Rectal smooth muscle tissue (tissue), 1 donor: ENCODE measurements around the gene EIF5A.

Source experiments
- H3K27ac ChIP-seq: one replicate; pipeline ENCODE4 v1.7.0; 2013; ENCODE audit warnings: low read depth, low read length, inconsistent platforms
- H3K27me3 ChIP-seq: one replicate; pipeline ENCODE4 v1.7.0; 2013; ENCODE audit warnings: low read length; ENCODE audit not compliant: control insufficient read depth, insufficient read depth
- H3K36me3 ChIP-seq: one replicate; pipeline ENCODE4 v1.7.0; 2013; ENCODE audit warnings: low read length; ENCODE audit not compliant: control insufficient read depth, insufficient read depth
- H3K4me1 ChIP-seq: one replicate; pipeline ENCODE4 v1.7.0; 2013; ENCODE audit warnings: low read length; ENCODE audit not compliant: control insufficient read depth, insufficient read depth
- H3K4me3 ChIP-seq: one replicate; pipeline ENCODE4 v1.7.0; 2013; ENCODE audit warnings: low read length
- H3K9ac ChIP-seq: one replicate; pipeline ENCODE4 v1.7.0; 2013; ENCODE audit warnings: low read length

The EIF5A gene

GRCh38 chr17:7306911-7307685 is at the start of gene EIF5A:
Gene EIF5A (plus strand): TSS chr17:7307628. CDS start chr17:7309636, 2,008 bp downstream.
- H3K36me3 ChIP-seq: peaks cover 18% of the 10 kb centered on the region
- peak within 1 kb of the TSS; percentile 77 for H3K4me3 ChIP-seq
- peak within 1 kb of the TSS; percentile 71 for H3K9ac ChIP-seq
- H3K27ac ChIP-seq: peak within 1 kb of the TSS; percentile 97
- H3K27me3 ChIP-seq: no peaks in the 10 kb centered on the region
- peaks cover 11% of the 10 kb centered on the region for H3K4me1 ChIP-seq

GRCh38 chr17:7258731-7259554 is 48.5 kb upstream of the EIF5A start:
- Histone ChIP-seq H3K36me3 (peaks cover 21% of the 10 kb centered on the region), H3K27ac (no peak overlapping the region), H3K4me3 (no peak overlapping the region), H3K4me1 (no peaks in the 10 kb centered on the region), H3K27me3 (peaks cover 12% of the 10 kb centered on the region), H3K9ac (no peak overlapping the region)

- H3K36me3 ChIP-seq: peaks cover 19% of the 10 kb centered on the region
- peaks cover 12% of the 10 kb centered on the region for H3K27me3 ChIP-seq
- no peak overlapping the region for H3K9ac ChIP-seq
- H3K27ac ChIP-seq: no peak overlapping the region
- H3K4me3 ChIP-seq: no peak overlapping the region
- no peaks in the 10 kb centered on the region for H3K4me1 ChIP-seq
These were observed 47.9 kb upstream of the EIF5A start for GRCh38 chr17:7259555-7259889.

DNA sequence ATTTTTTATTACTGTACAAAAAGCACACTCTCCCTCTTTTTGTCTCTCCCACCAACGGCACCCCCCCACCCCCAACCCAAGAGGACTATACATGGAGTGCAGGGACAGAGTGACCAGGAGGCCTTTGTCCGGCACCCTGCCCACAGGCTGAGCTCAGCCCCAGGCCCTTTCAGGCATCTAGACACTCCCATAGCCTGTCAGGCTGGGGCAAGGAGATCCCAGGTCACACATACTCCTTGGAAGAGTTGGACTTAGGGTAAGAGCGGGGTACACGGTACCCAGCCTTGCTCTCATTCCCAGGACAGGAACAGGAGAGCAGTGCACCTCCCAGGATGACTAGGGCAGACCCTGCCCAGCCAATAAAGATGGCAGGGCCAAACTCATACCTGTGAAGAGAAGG is 47.3 kb upstream of the EIF5A start:
- Histone ChIP-seq H3K27ac (no peak overlapping the region), H3K4me3 (peak overlapping the region; percentile 57), H3K9ac (peak overlapping the region; percentile 13), H3K27me3 (peaks cover 12% of the 10 kb centered on the region), H3K36me3 (peaks cover 18% of the 10 kb centered on the region), H3K4me1 (no peaks in the 10 kb centered on the region)

GRCh38 chr17:7260651-7261378 is 46.6 kb upstream of the EIF5A start:
- peaks cover 18% of the 10 kb centered on the region for H3K36me3 ChIP-seq
- H3K4me3 ChIP-seq: peak overlapping the region; percentile 57
- H3K27me3 ChIP-seq: peaks cover 12% of the 10 kb centered on the region
- H3K27ac ChIP-seq: no peak overlapping the region
- H3K9ac ChIP-seq: peak overlapping the region; percentile 42
- no peaks in the 10 kb centered on the region for H3K4me1 ChIP-seq

DNA sequence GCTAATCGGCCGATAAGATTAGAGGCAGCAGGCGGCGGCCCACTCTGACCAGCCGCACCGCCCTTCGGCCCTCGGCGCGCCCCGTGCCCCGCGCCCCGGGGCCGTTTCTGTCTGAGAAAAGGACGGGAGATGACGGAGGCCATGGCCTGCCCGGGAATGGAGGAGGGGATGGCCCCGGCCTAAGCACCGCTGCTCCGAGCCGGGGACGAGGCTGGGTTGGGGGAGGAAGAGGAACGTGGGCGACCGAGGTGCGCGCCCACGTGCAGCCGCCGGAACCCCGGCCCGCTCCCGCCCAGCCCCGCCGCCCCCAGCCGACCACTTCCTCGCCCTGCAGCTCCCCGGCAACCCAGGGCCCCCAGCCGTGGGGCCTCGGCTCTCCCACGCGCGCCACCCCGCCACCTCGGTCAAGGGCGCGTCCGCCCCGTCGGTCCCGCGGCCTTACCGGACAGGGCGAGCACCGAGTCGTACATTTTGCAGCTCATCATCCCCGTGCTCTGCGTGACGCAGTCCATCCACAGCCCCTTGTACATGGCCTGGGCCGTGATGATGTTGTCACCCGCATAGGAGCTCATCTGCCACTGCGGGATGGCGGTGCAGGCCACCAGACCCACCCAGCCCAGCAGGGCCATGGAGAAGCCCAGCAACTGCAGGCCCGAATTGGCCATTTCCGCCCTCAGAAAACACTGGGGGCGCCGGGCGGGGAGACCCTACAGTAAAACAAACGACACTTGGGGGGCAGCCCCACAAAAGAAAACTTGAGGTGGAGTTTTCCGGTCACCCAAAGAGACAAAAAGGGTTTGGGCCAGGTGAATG is 45.8 kb upstream of the EIF5A start:
- Histone ChIP-seq H3K27ac (no peak overlapping the region), H3K27me3 (peaks cover 12% of the 10 kb centered on the region), H3K36me3 (peaks cover 14% of the 10 kb centered on the region), H3K4me3 (peak overlapping the region; percentile 57), H3K9ac (peak overlapping the region; percentile 73), H3K4me1 (no peaks in the 10 kb centered on the region)

GRCh38 chr17:7262192-7262934 is 45.1 kb upstream of the EIF5A start, which contains the start of gene CLDN7:
Gene CLDN7 (minus strand): TSS chr17:7262478. CDS start chr17:7262043, 435 bp downstream.
- Histone ChIP-seq H3K27ac (no peak within 1 kb of the TSS), H3K4me1 (no peaks in the 10 kb centered on the region), H3K27me3 (peaks cover 12% of the 10 kb centered on the region), H3K36me3 (peaks cover 7% of the 10 kb centered on the region), H3K4me3 (peak within 1 kb of the TSS; percentile 57), H3K9ac (peak within 1 kb of the TSS; percentile 84)

- Histone ChIP-seq H3K27ac (no peak overlapping the region), H3K4me1 (no peaks in the 10 kb centered on the region), H3K27me3 (peaks cover 12% of the 10 kb centered on the region), H3K9ac (peak overlapping the region; percentile 84), H3K4me3 (peak overlapping the region; percentile 55), H3K36me3 (peaks cover 5% of the 10 kb centered on the region)
These were observed 44.3 kb upstream of the EIF5A start for GRCh38 chr17:7262935-7263800.

DNA sequence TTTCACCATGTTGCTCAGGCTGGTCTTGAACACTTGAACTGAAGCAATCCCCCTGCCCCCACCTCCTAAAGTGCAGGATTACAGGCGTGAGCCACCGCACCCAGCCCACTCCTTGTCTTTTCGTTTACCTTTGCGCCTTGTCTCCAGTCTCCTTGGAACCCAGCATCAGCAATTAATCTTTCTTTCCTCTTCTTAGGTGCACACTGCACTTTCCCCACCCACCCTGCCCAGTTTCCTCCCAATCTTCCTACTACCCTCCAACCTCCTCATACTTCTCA is 43.7 kb upstream of the EIF5A start:
- peak overlapping the region; percentile 55 for H3K4me3 ChIP-seq
- peaks cover 2% of the 10 kb centered on the region for H3K36me3 ChIP-seq
- H3K4me1 ChIP-seq: no peaks in the 10 kb centered on the region
- no peak overlapping the region for H3K27ac ChIP-seq
- peaks cover 12% of the 10 kb centered on the region for H3K27me3 ChIP-seq
- no peak overlapping the region for H3K9ac ChIP-seq

DNA sequence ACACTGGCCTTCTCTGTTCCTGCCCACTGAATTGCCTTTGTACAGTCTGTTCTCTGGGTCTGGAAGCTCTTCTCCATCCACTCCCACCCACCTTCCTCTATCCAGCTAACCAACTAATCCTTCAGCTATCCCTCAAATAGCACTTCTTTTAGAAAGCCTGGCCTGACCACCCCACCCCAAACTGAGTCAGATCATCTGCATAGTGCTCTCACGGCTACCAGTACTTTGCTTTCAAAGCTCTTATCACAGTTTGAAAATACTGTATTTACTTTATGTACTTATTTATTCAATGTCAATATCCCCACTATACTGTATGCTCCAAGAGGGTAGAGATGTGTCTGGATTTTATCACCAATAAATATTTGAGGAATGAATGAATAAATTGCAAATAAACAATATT is 40.6 kb upstream of the EIF5A start:
- Histone ChIP-seq H3K36me3 (no peaks in the 10 kb centered on the region), H3K27me3 (peaks cover 9% of the 10 kb centered on the region), H3K27ac (no peak overlapping the region), H3K9ac (no peak overlapping the region), H3K4me3 (no peak overlapping the region), H3K4me1 (no peaks in the 10 kb centered on the region)

DNA sequence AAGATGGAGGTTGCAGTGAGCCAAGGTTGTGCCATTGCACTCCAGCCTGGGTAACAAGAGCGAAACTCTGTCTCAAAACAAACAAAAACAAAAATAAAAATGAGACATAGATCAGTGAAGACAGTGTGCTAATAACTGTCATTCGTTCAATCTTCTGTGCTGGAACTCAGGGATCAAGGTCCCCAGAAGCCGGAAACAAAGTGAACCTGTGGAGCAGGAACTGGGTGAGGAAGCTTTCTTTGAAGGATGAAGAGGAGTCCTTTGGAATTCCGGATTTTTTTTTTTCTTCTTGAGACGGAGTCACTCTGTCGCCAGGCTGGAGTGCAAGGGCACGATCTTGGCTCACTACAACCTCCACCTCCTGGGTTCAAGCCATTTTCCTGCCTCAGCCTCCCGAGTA is 28.0 kb upstream of the EIF5A start:
- Histone ChIP-seq H3K36me3 (peaks cover 2% of the 10 kb centered on the region), H3K4me1 (peaks cover 15% of the 10 kb centered on the region), H3K27me3 (no peaks in the 10 kb centered on the region), H3K9ac (no peak overlapping the region), H3K27ac (no peak overlapping the region), H3K4me3 (no peak overlapping the region)
